ENCODE data around the gene ZNF280B. TPM values are rescaled to one million over a fixed set of nuclear protein-coding genes. Genes with fewer than 3 reads are reported as not detected.

ZNF280B gene
- total and polyA plus RNA-seq, 9 of the 15 experiments (the other 6 are each of a cell fraction or from before 2014, with no cell fraction given): 7.7 to 29.9 (median 20.0) TPM

GRCh38 chr22:22464541-22465054 is 43.9 kb downstream of the ZNF280B start (continued):
- TF ChIP-seq SIRT6 (IDR thresholded peaks at IDR 0.05; ENCODE audit: low read depth, low read length) (no peak), PML (IDR thresholded peaks at IDR 0.05; ENCODE audit: low read length) (no peak), RCOR1 (IDR thresholded peaks at IDR 0.05; ENCODE audit: borderline replicate concordance in 1 of 2, low read depth in 2 of 2, low read length in 2 of 2) (no peak), POLR3G (IDR thresholded peaks at IDR 0.05; ENCODE audit: extremely low read depth, insufficient read length, insufficient replicate concordance) (no peak), HNRNPH1 (optimal IDR thresholded peaks at IDR 0.05; ENCODE audit: low read depth, low read length) (no peak), NFXL1 (CRISPR knock-in tag; IDR thresholded peaks at IDR 0.05) (no peak), ATF1 (CRISPR knock-in tag; IDR thresholded peaks at IDR 0.05) (no peak), ATF1 (tag; IDR thresholded peaks at IDR 0.05) (no peak), THAP12 (CRISPR knock-in tag; IDR thresholded peaks at IDR 0.05) (no peak), FOXA3 (CRISPR knock-in tag; conservative IDR thresholded peaks at IDR 0.05 in 1 of 2, IDR thresholded peaks at IDR 0.05 in 1 of 2) (peak in 1 of 2 experiments; percentile 48; a peak in 1 of 4 replicates), NONO (IDR thresholded peaks at IDR 0.05; ENCODE audit: low read depth in 2 of 2, low read length in 1 of 2) (no peak), PTTG1 (tag; IDR thresholded peaks at IDR 0.05; ENCODE audit: low read depth) (no peak), BHLHE40 (IDR thresholded peaks at IDR 0.05; ENCODE audit: low read length) (no peak), ARID2 (IDR thresholded peaks at IDR 0.05) (no peak), ZNF699 (CRISPR knock-in tag; IDR thresholded peaks at IDR 0.05; ENCODE audit: insufficient replicate concordance) (no peak), SRSF9 (IDR thresholded peaks at IDR 0.05; ENCODE audit: borderline replicate concordance, low read depth, low read length) (no peak), FOXJ2 (tag; IDR thresholded peaks at IDR 0.05) (no peak), GTF2A2 (tag; IDR thresholded peaks at IDR 0.05) (no peak), ZNF277 (CRISPR knock-in tag; IDR thresholded peaks at IDR 0.05; ENCODE audit: borderline replicate concordance) (no peak), TFAP4 (CRISPR knock-in tag; IDR thresholded peaks at IDR 0.05; ENCODE audit: borderline replicate concordance) (no peak), RBBP5 (IDR thresholded peaks at IDR 0.05; ENCODE audit: borderline replicate concordance, insufficient read depth, low read length, poor library complexity, severe bottlenecking) (no peak)

Measured in K562 (cell line).